Measurements from ENCODE around the gene EHMT2. TPM values are rescaled to one million over a fixed set of nuclear protein-coding genes. Genes with fewer than 3 reads are reported as not detected.

Gene EHMT2
- total and polyA plus RNA-seq, 2 of the 13 experiments (the other 11 are each of a cell fraction or from before 2014, with no cell fraction given) = 55.2 to 69.2 TPM

DNA sequence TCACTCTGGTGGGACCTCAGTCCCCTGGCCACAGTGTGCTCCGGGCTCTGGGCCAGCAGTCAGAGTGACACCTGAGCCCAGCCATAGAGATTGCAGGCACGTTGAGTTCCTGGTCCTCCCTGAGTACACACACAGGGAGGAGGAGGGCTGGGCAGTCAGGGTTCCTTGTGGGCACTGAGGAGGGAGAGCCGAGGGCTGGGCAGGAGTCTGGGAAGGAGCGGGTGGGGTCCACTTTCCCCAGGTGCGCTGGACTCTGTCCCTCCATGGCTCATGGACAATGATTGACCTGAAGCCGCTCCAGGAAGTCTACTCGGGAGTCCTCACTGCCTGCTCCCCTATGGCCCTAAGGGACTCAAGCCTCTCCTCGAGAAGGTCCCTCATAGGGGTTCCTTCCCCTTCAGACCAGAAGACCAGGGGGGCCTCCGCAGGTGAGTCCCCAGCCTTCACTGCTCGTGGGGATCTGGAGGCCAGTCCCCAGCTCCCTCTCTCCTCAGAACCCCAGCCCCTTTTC, 19.8 kb downstream of the EHMT2 start (continued):
- TF ChIP-seq, protein P1, sequence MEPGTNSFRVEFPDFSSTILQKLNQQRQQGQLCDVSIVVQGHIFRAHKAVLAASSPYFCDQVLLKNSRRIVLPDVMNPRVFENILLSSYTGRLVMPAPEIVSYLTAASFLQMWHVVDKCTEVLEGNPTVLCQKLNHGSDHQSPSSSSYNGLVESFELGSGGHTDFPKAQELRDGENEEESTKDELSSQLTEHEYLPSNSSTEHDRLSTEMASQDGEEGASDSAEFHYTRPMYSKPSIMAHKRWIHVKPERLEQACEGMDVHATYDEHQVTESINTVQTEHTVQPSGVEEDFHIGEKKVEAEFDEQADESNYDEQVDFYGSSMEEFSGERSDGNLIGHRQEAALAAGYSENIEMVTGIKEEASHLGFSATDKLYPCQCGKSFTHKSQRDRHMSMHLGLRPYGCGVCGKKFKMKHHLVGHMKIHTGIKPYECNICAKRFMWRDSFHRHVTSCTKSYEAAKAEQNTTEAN (CRISPR knock-in tag; conservative IDR thresholded peaks at IDR 0.05) = no peak
- TF ChIP-seq, protein P2, sequence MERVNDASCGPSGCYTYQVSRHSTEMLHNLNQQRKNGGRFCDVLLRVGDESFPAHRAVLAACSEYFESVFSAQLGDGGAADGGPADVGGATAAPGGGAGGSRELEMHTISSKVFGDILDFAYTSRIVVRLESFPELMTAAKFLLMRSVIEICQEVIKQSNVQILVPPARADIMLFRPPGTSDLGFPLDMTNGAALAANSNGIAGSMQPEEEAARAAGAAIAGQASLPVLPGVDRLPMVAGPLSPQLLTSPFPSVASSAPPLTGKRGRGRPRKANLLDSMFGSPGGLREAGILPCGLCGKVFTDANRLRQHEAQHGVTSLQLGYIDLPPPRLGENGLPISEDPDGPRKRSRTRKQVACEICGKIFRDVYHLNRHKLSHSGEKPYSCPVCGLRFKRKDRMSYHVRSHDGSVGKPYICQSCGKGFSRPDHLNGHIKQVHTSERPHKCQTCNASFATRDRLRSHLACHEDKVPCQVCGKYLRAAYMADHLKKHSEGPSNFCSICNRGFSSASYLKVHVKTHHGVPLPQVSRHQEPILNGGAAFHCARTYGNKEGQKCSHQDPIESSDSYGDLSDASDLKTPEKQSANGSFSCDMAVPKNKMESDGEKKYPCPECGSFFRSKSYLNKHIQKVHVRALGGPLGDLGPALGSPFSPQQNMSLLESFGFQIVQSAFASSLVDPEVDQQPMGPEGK (CRISPR knock-in tag; IDR thresholded peaks at IDR 0.05) = peak; percentile 71; the same call in 1 of the 2 replicates
- TF ChIP-seq MXD4 (CRISPR knock-in tag; IDR thresholded peaks at IDR 0.05) = peak; percentile 71
- TF ChIP-seq SOX6 (IDR thresholded peaks at IDR 0.05) = no peak
- peak; percentile 44 for TF ChIP-seq SOX6 (CRISPR knock-in tag; IDR thresholded peaks at IDR 0.05)
- TF ChIP-seq KDM4B (CRISPR knock-in tag; IDR thresholded peaks at IDR 0.05) = 0 out of 2 replicates have a peak, but pooled peaks have one; percentile 26
- TF ChIP-seq RFXAP (CRISPR knock-in tag; IDR thresholded peaks at IDR 0.05; ENCODE audit: borderline replicate concordance) = no peak
- TF ChIP-seq, protein P3, sequence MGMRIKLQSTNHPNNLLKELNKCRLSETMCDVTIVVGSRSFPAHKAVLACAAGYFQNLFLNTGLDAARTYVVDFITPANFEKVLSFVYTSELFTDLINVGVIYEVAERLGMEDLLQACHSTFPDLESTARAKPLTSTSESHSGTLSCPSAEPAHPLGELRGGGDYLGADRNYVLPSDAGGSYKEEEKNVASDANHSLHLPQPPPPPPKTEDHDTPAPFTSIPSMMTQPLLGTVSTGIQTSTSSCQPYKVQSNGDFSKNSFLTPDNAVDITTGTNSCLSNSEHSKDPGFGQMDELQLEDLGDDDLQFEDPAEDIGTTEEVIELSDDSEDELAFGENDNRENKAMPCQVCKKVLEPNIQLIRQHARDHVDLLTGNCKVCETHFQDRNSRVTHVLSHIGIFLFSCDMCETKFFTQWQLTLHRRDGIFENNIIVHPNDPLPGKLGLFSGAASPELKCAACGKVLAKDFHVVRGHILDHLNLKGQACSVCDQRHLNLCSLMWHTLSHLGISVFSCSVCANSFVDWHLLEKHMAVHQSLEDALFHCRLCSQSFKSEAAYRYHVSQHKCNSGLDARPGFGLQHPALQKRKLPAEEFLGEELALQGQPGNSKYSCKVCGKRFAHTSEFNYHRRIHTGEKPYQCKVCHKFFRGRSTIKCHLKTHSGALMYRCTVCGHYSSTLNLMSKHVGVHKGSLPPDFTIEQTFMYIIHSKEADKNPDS (CRISPR knock-in tag; IDR thresholded peaks at IDR 0.05) = no peak
- TF ChIP-seq THAP11 (CRISPR knock-in tag; IDR thresholded peaks at IDR 0.05) = peak; percentile 57; the same call in 1 of the 2 replicates
- TF ChIP-seq HIVEP1 (CRISPR knock-in tag; IDR thresholded peaks at IDR 0.05) = 0 out of 2 replicates have a peak, but pooled peaks have one; percentile 5
- TF ChIP-seq, protein P4, sequence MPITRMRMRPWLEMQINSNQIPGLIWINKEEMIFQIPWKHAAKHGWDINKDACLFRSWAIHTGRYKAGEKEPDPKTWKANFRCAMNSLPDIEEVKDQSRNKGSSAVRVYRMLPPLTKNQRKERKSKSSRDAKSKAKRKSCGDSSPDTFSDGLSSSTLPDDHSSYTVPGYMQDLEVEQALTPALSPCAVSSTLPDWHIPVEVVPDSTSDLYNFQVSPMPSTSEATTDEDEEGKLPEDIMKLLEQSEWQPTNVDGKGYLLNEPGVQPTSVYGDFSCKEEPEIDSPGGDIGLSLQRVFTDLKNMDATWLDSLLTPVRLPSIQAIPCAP (CRISPR knock-in tag; IDR thresholded peaks at IDR 0.05; ENCODE audit: low read depth) = no peak
- TF ChIP-seq ETV5 (CRISPR knock-in tag; IDR thresholded peaks at IDR 0.05; ENCODE audit: borderline replicate concordance) = peak; percentile 11; the same call in 1 of the 2 replicates
- TF ChIP-seq, protein P5, sequence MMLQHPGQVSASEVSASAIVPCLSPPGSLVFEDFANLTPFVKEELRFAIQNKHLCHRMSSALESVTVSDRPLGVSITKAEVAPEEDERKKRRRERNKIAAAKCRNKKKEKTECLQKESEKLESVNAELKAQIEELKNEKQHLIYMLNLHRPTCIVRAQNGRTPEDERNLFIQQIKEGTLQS (CRISPR knock-in tag; IDR thresholded peaks at IDR 0.05) = no peak
- no peak for TF ChIP-seq ARNT2 (CRISPR knock-in tag; IDR thresholded peaks at IDR 0.05; ENCODE audit: low read depth)
- TF ChIP-seq ZNF775 (CRISPR knock-in tag; IDR thresholded peaks at IDR 0.05; ENCODE audit: borderline replicate concordance) = no peak
- TF ChIP-seq TBL1XR1 (IDR thresholded peaks at IDR 0.05; ENCODE audit: borderline replicate concordance, low read length, partially characterized antibody) = no peak
- peak; percentile 41; the same call in 1 of the 2 replicates for TF ChIP-seq ZNF761 (CRISPR knock-in tag; conservative IDR thresholded peaks at IDR 0.05)
- TF ChIP-seq NR2F6 (IDR thresholded peaks at IDR 0.05) = no peak; the same call in 1 of the 2 replicates
- peak; percentile 67; the same call in 1 of the 2 replicates for TF ChIP-seq NR2F6 (CRISPR knock-in tag; IDR thresholded peaks at IDR 0.05)
- TF ChIP-seq ZNF574 (CRISPR knock-in tag; IDR thresholded peaks at IDR 0.05) = peak; percentile 31; the same call in 1 of the 2 replicates
- no peak for TF ChIP-seq MAFG (CRISPR knock-in tag; IDR thresholded peaks at IDR 0.05)

Measured in HepG2 (cell line).